ENCODE measurements around the gene TMEM245.

GRCh38 chr9:109113254-109113653, 6.5 kb downstream of the TMEM245 start:
- no peak for TF ChIP-seq CTCF (conservative IDR thresholded peaks at IDR 0.05 in 1 of 2, IDR thresholded peaks at IDR 0.05 in 1 of 2; ENCODE audit: low read depth in 1 of 2, low read length in 2 of 2)
- no peak for TF ChIP-seq EZH2 (IDR thresholded peaks at IDR 0.05; ENCODE audit: low read length, missing control alignments)
